ENCODE results near the gene TUBB8B.
"Not testable (repeated sequence)": the region's sequence is repeated elsewhere in the genome, so short reads cannot be mapped to it uniquely, and the experiment has no call there.

TUBB8B gene

DNA sequence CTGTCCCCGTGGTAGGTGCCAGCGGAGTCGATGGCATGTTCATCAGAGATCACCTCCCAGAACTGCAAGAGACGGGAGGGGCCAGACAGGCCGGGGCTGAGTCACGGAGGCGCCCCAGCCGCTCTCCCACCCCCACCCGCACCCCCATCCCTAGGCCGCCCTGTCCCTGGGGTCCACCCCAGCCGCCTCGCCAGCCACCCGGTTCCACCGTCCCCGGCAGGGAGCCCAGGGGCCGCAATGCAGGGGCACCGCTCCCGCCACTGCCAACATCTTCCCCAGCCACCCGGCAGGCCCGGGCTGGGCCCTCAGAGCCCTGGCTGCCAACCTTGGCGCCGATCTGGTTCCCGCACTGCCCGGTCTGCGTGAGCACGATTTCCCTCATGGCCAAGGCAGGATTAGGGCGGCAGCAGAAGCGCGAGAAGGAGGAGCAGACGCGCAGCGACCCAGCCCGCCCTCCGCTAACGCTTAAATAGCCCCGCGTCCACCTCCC lies at the start of gene TUBB8B:
Gene TUBB8B, minus strand, starts transcription at position 440 of the 490 bp plus-strand sequence. Its CDS starts 58 bp downstream, at position 382.
- not testable (repeated sequence) for DNase-seq (ENCODE audit: low spot score)

DNA sequence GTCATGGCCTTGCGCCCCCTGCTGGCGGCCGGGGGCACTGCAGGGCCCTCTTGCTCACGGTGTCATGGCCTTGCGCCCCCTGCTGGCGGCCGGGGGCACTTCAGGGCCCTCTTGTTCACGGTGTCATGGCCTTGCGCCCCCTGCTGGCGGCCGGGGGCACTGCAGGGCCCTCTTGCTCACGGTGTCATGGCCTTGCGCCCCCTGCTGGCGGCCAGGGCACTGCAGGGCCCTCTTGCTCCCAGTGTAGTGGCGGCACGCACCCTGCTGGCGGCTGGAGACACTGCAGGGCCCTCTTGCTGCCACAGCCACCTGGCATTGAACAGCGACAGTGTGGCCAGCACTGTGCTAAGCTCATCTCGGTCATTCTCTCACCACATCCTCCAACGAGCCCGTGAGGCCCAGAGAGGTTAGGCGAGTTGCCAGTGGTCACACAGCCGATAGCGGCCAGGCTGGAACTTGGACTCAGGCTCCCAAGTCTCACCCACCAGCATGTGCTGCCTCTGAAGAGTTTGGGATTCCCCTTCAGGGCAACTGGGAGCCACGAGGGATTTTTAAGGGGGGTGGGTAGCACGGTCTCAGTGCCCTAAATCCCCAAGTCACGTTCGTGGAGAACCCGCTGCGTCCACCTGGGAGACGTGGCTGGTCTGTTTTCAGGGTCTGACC lies 48.0 kb upstream of the TUBB8B start:
- DNase-seq (ENCODE audit: low spot score): not testable (repeated sequence)

DNA sequence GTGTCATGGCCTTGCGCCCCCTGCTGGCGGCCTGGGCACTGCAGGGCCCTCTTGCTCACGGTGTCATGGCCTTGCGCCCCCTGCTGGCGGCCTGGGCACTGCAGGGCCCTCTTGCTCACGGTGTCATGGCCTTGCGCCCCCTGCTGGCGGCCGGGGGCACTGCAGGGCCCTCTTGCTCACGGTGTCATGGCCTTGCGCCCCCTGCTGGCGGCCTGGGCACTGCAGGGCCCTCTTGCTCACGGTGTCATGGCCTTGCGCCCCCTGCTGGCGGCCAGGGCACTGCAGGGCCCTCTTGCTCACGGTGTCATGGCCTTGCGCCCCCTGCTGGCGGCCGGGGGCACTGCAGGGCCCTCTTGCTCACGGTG lies 47.3 kb upstream of the TUBB8B start:
- DNase-seq (ENCODE audit: low spot score): not testable (repeated sequence)

DNA sequence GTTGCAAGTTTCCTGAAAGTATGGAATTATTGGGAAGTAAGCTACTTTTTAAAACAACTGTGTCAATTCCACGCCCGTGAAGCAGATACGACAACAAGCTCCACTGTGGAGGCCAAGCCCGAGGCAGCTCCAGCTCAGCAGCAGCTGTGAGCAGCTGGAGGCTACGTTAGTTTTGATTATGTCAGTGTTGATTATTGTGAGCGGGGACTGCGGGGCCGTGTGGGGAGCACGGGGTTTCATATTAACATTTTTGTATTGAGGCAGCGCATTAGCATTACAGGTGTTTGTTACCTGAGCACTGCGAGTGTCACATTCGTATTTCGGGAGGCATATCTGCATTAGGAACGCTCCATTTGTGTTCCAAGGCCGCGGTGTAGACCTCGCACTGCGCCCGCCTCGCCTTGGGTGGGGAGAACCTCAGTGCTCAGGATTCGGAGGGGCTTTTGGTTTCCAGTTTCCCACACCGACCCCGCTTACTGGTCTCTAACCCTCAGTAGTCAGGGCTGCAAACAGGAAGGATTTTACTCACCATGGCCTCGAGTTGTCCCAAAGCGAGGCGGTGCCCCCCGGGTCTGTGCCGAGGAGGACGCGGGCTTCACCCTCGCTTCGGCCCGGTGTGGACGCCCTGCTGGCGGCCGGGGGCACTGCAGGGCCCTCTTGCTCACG lies 46.8 kb upstream of the TUBB8B start:
- DNase-seq (ENCODE audit: low spot score): not testable (repeated sequence)

DNA sequence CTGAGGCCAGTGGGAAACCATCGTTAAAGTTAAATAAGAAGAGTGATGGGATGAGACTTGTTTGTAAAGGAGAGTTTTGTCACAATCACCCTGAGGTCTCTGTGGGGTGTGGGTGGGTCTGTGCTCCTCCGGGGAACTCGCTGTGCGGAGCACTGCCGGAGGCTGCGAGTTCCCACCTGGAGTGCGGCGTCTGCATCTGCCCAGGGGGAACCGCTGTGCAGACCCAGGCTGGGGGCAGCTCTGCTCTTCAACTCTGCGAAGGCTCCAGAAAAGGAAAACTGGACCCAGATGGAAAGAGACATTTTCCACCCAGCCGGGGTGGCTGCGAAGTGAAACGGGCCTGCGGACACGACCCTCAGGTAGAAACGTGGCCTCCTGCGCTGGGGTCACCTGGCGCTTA lies 46.2 kb upstream of the TUBB8B start:
- DNase-seq (ENCODE audit: low spot score): not testable (repeated sequence)

DNA sequence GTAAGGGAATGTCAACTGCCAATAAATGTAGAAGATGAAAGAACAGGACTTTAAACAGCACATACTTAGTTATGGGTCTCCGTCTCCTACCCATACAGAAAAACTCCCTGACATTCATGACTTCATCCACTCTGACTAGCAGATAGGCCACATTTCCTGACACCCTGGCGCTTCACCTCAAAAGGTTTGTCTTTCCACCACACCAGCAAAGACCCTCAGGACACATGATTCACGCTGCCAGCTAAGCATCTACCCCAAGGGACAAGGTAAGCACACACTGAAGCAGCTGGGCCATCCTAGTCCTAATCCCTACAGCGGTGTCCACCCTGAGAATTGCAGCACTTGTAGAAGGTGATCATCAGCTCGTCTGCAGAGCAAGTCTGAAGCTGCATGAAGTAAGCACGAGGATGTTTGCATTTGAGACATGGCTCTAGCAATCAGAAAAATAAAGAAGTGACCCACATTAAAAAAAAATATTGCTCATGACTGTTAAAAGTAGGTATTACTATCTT lies 44.5 kb upstream of the TUBB8B start:
- not testable (repeated sequence) for DNase-seq (ENCODE audit: low spot score)

DNA sequence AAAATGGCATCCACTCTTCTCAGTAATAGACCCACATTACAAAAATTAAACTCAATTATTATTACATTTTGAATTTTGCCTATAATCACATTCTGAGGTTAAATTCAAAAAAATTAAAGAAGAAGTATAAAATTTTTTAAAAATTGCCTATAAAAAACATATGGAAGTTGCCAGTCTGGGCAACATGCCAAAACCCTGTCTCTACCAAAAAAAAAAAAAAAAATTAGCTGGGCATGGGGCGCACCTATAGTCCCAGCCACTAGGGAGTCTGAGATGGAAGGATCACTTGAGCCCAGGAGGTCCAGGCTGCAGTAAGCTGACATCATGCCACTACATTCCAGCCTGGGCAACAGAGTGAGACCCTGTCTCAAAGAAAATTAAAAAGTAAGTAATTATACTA lies 42.1 kb upstream of the TUBB8B start:
- not testable (repeated sequence) for DNase-seq (ENCODE audit: low spot score)

DNA sequence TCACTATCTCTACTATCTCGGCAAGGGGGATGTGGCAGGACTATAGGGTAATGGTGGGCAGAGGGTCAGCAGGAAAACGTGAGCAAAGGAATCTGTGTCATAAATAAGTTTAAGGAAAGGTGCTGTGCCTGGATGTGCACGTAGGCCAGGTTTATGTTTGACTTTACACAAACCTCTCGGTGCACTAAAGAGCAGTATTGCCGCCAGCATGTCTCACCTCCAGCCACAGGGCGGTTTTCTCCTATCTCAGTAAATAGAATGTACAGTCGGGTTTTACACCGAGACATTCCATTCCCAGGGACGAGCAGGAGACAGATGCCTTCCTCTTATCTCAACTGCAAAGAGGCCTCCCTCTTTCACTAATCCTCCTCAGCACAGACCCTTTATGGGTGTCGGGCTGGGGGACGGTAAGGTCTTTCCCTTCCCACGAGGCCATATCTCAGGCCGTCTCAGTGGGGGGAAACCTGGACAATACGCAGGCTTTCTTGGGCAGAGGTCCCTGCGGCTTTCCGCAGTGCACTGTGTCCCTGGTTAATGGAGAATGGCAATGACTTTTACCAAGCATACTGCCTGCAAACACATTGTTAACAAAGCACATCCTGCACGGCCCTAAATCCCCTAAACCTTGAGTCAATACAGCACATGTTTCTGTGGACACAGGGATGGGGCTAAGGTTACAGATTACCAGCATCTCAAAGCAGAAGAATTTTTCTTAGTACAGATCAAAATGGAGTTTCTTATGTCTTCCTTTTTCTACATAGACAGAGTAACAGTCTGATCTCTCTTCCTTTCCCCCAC lies 41.2 kb upstream of the TUBB8B start:
- not testable (repeated sequence) for DNase-seq (ENCODE audit: low spot score)

DNA sequence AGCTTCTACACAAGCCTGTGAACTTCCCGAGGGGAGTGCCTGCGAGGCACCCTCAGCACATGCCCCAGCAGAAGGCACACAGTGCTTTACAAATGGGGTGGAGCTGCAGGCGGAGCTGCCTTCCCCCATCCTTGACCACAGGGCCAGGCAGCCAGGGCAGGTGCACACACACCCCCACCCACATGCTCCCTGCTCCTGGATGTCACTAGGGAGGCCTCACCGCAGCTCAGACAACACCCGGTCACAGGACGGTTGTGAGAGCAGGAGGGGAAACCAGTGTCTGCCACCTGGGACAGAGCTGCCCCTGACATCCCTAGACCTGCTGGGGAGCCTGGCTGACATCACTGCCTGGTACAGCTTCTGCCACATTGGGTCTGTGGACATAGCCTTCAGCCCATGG lies 39.7 kb upstream of the TUBB8B start:
- not testable (repeated sequence) for DNase-seq (ENCODE audit: low spot score)

DNA sequence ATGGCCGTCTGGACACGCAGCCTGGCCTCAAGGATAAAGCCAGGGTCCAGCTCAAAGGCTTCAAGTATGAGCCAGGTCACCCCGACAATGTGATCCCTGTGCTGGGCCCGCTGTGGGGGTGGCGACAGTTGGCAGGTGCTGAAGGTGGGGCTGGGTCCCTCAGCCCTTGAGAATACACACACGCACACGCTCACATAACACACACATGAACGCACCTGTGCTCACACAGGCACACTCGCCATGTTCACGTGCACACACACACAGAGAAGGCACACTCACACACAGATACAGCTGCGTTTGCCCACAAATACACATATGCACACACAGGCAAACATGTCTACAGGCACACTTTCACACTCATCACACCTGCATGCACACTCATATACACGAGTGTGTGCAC lies 35.4 kb upstream of the TUBB8B start:
- not testable (repeated sequence) for DNase-seq (ENCODE audit: low spot score)

DNA sequence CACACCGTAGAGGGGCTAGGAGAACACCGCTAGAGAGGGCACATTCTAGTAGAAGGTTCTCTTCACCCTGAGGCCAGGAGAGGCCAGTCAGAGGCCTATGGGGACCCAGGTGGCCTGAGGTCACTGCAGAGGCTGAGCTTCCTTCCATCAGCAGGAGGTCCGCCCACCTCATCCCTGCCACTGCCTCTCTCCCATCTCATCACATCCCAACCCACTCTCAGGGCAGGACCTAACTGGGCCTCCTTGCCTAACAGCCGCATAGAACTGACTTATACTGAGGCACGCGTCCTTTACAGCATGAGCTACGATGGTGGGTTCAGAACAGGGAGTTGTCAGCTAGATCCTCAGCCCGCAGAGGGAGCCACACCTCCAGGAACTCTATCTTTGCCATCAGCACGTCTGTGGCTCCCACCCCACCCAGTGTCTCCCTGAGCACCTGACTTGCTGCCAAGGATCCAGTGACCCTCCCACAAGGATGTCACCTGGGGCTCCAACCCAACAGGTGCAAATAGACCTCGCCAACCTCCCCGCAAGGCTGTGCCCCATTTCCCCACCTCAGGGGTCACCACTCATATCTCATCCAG lies 33.3 kb upstream of the TUBB8B start:
- DNase-seq (ENCODE audit: low spot score): not testable (repeated sequence)

DNA sequence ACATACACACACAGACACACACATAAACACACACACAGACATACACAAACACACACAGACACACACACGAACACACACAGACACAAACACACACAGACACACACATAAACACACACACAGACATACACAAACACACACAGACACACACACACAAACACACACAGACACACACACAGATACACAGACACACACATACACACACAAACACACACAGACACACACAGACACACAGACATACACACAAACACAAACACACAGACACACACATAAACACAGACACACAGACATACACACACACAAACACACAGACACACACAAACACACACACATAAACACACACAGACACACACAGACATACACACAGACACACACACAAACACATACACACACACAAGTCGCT lies 31.5 kb upstream of the TUBB8B start:
- not testable (repeated sequence) for DNase-seq (ENCODE audit: low spot score)

DNA sequence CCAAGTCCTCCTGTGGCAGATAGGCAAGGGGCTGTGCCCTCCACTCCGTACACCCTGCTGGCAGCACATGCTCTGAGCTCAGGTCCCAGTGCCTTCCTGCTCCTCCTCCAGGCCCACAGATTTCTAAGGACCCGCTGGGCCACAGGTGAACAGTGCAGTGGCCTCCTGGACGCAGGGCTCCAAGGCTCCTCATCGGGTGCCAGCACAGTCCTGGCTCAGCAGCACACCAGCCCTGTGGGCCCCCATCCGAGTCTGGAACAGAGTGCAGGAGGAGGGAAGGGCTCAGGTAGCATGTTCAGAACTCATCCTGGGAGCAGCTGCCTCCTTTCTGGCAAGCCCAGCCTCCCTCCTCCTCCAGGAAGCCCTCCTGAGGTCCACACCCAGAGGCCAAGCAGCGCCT lies 30.8 kb upstream of the TUBB8B start:
- not testable (repeated sequence) for DNase-seq (ENCODE audit: low spot score)

DNA sequence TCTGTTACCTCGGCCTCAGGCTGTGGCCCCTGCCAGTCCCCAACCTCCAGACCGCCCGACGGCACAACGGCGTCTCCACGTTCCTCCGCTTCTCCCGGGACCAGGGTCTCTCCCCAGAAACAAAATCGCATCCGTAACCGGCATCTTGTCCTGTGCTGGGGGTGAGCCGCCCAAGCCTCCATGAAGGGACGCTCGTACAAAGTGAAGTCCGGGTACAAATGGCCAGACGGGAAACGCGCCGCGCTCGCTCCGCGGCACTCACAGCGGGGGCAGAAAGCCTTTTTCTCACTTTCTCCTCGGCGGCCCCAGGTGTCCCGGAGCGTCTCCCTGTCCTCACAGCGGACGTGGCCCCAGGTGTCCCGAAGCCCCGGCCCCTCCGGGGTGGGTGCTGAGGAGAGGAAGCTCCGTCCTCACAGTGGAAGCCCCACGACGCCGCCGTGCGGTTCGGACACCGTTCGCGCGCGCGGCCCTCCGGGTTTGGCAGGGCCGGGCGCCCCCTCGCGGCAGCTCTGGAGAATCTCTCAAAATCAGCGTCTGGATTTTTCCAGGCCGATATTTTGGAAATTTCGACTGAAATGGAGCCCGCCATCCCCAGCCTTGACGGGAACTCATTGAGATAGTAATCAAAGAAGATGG lies 26.2 kb upstream of the TUBB8B start:
- not testable (repeated sequence) for DNase-seq (ENCODE audit: low spot score)

DNA sequence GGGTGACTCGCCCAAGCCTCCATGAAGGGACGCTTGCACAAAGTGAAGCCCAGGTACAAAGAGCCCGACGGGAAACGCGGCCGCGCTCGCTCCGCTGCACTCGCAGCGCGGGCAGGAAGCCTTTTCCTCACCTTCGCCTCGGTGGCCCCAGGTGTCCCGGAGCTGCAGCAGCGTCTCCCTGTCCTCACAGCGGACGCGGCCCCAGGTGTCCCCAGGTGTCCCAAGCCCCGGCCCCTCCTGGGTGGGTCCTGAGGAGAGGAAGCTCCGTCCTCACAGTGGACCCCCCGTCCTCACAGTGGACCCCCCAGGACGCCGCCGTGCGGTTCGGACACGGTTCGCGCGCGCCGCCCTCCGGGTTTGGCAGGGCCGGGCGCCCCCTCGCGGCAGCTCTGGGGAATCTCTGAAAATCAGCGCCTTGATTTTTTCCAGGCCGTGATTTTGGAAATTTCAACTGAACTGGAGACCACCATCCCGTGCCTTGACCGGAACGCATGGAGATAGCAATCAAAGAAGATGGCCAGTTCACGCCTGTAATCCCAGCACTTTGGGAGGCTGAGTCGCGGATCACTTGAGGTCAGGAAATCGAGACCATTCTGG lies 23.9 kb upstream of the TUBB8B start:
- DNase-seq (ENCODE audit: low spot score): not testable (repeated sequence)

DNA sequence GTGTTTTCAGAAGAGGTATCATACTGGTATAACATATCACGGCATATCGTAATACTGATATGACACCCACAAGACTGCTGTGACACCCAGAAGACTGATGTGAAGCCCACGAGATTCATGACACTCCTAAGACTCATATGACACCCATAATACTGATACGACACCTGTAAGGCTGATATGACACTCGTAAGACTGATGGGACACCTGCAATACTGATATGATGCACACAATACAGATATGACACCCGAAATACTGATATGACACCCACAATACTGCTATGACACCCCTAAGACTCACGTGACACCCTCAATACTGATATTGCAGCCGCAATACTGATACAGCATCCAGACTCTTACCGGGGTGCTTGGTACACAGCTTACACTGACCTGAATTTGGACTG lies 18.3 kb upstream of the TUBB8B start:
- not testable (repeated sequence) for DNase-seq (ENCODE audit: low spot score)

DNA sequence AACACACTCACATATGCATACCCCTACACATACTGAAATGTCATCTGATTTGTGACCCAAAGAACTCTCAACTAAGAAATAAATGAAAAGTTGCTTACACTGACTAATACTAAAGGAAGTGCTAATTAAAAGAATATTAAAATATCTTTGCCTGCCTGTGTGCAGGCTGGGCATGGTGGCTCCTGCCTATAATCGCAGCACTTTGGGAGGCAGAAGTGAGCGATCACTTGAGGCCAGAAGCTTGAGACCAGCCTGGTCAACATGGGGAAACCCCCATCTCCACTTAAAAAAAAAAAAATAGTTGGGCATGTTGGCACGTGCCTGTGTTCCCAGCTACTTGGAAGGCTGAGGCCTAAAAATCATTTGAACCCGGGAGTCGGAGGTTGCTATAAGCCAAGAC lies 14.9 kb upstream of the TUBB8B start:
- not testable (repeated sequence) for DNase-seq (ENCODE audit: low spot score)

DNA sequence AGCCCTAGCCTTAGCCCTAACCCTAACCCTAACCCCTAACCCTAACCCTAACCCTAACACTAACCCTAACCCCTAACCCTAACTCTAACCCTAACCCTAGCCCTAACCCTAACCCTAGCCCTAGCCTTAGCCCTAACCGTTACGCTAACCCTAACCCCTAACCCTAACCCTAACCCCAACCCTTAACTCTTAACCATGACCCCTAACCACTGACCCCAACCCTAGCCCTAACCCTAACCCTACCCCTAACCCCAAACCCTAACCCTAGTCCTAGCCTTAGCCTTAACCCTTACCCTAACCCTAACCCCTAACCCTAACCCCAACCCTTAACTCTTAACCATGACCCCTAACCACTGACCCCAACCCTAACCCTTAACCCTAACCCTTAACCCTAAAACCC lies 14.2 kb upstream of the TUBB8B start:
- DNase-seq (ENCODE audit: low spot score): not testable (repeated sequence)

DNA sequence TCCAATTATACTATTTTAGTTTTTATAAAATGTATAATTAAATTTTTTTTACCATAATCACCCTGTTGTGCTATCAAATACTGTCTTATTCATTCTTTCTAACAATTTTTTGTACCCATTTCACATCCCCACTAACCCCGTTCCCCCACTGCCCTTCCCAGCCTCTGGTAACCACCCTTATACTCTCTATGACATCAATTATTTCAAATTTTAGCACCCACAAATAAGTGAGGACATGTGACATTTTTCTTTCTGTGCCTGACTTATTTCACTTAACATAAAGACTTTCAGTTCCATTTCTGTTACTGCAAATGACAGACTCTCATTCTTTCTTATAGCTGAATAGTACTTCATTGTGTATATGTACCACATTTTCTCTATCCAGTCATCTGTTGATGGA lies 5.0 kb upstream of the TUBB8B start:
- DNase-seq (ENCODE audit: low spot score): not testable (repeated sequence)

DNA sequence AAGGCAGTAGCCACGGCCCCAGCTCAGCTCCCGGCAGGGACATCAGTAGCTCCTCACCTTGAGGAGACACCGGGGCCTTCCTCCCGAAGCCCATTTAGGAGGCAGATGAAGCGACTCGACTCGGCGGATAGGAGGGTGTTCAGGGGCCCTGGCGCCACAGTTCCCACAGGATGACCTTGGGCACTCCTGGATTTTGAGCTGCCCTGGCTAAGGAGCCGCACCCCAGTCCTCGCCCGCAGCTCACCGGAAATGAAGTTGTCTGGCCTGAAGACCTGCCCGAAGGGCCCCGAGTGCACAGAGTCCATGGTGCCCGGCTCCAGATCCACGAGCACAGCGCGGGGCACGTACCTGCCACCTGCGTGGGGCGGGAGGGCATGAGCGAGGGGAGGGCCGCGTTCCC lies 719 bp downstream of the TUBB8B start:
- not testable (repeated sequence) for DNase-seq (ENCODE audit: low spot score)

DNA sequence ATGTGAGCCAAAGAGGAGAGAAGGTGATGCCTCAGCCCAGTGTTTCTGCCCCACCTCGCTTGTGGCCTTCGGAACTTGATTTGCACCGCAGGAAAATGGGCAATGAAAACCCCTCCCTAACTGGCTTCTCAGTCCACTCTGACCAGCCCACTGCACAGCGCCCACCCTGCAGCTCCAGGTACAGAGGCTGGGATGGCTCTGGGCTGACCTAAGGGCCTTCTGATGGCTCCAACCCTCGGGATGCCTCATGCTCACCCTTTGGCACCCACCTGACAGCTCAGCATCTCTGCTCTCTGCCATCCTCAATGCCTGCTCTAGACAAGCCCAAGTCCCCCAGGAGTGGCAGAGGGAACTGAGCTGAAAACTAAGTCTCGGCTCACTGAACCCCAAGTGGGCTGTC lies 36.2 kb downstream of the TUBB8B start:
- DNase-seq (ENCODE audit: low spot score): not testable (repeated sequence)

Measured in AG08395 (cell line).